Measurements from ENCODE around the gene AP2B1. TPM values are rescaled to one million over a fixed set of nuclear protein-coding genes. Genes with fewer than 3 reads are reported as not detected.
"Not testable (repeated sequence)": the region's sequence is repeated elsewhere in the genome, so short reads cannot be mapped to it uniquely, and the experiment has no call there.

Gene AP2B1
- total RNA-seq, 1 donor from 2014 or later = 216 TPM

DNA sequence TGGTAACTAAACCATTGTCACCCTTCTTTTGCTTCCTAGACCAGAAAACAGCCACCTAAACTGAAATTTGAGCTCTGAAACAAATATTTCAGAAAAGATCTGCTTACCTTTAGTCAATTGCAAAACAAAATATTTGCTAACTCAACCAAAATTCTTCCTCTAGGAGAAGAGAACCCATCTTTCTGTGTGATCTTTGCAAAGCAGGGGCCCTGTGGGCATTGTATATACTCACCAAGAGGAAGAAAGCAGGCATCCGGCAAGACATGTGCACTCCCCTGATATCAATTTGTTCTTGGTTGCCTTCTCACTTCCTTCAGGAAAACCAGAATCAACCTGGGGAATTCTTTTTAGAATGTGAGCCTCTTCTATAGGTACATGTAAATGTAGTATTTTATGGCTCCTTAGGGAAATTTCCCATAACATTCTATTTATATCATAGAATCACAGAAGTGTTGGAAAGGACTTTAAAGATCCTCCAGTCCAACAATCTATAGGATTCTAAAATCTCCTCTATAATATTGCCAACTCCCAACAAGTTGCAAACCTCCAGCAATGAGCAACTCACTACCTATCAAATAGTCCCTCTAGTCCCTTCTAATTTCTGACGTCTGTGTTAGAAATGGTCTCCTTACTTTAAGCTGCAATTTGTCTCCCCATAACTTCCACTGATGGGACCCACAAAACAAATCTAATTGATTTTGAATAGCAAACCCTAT is 27.5 kb upstream of the AP2B1 start:
- Mint-ChIP-seq H3K4me1 (no peaks in the 10 kb centered on the region), H3K36me3 (ENCODE audit: low read depth) (no peaks in the 10 kb centered on the region), H3K27ac (ENCODE audit: unreplicated experiment) (no peak overlapping the region), H3K9me3 (no peaks in the 10 kb centered on the region), H3K4me3 (no peak overlapping the region), H3K27me3 (ENCODE audit: low read depth) (peaks cover 70% of the 10 kb centered on the region)
- DNase-seq (ENCODE audit: low read depth, low spot score) = no peak
- TF ChIP-seq, protein P1, sequence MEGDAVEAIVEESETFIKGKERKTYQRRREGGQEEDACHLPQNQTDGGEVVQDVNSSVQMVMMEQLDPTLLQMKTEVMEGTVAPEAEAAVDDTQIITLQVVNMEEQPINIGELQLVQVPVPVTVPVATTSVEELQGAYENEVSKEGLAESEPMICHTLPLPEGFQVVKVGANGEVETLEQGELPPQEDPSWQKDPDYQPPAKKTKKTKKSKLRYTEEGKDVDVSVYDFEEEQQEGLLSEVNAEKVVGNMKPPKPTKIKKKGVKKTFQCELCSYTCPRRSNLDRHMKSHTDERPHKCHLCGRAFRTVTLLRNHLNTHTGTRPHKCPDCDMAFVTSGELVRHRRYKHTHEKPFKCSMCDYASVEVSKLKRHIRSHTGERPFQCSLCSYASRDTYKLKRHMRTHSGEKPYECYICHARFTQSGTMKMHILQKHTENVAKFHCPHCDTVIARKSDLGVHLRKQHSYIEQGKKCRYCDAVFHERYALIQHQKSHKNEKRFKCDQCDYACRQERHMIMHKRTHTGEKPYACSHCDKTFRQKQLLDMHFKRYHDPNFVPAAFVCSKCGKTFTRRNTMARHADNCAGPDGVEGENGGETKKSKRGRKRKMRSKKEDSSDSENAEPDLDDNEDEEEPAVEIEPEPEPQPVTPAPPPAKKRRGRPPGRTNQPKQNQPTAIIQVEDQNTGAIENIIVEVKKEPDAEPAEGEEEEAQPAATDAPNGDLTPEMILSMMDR (conservative IDR thresholded peaks at IDR 0.05) = no peak

- no peak within 1 kb of the TSS for H3K27ac Mint-ChIP-seq (ENCODE audit: unreplicated experiment)
- H3K27me3 Mint-ChIP-seq (ENCODE audit: low read depth) = peaks cover 73% of the 10 kb centered on the region
- H3K4me1 Mint-ChIP-seq = no peaks in the 10 kb centered on the region
- no peaks in the 10 kb centered on the region for H3K36me3 Mint-ChIP-seq (ENCODE audit: low read depth)
- DNase-seq (ENCODE audit: low read depth, low spot score) = no peak
- no peaks in the 10 kb centered on the region for H3K9me3 Mint-ChIP-seq
- TF ChIP-seq, protein P1 (conservative IDR thresholded peaks at IDR 0.05) = no peak
- H3K4me3 Mint-ChIP-seq = no peak within 1 kb of the TSS
Measured at GRCh38 chr17:35560703-35561102, 26.4 kb upstream of the AP2B1 start, which contains the start of gene SLFN14. Gene SLFN14, minus strand, starts transcription at chr17:35560819. Its CDS starts 2,757 bp downstream, at chr17:35558062.

DNA sequence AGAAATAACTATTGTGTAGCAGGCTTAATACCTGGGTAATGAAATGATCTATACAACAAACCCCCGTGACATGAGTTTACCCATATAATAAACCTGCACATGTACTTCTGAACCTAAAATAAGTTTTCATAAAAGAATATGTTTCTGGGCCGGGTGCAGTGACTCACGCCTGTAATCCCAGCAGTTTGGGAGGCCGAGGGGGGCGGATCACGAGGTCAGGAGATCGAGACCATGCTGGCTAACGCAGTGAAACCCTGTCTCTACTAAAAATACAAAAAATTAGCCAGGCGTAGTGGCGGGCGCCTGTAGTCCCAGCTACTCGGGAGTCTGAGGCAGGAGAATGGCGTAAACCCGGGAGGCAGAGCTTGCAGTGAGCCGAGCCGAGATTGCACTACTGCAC is 23.9 kb upstream of the AP2B1 start:
- H3K4me3 Mint-ChIP-seq; H3K27ac Mint-ChIP-seq (ENCODE audit: unreplicated experiment); H3K4me1 Mint-ChIP-seq; DNase-seq (ENCODE audit: low read depth, low spot score); H3K36me3 Mint-ChIP-seq (ENCODE audit: low read depth); H3K9me3 Mint-ChIP-seq: not testable (repeated sequence)
- peaks cover 72% of the 10 kb centered on the region for H3K27me3 Mint-ChIP-seq (ENCODE audit: low read depth)

DNA sequence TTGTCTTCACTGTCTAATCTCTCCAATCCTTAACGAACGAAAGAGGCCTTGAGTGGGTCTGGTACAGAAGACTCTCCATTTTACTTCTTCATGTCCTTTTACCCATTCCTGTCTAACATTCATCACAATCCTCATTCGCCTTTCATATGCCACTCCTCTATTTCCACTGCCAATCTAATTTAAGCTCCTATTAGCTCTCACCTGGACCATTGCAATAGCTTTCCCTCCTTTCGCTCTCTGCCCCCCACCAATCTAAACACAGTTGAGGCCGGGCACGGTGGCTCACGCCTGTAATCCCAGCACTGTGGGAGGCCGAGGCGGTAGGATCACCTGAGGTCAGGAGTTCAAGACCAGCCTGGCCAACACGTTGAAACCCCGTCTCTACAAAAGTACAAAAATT is 20.2 kb upstream of the AP2B1 start:
- Mint-ChIP-seq H3K27ac (ENCODE audit: unreplicated experiment) (no peak overlapping the region), H3K9me3 (no peaks in the 10 kb centered on the region), H3K27me3 (ENCODE audit: low read depth) (peaks cover 47% of the 10 kb centered on the region), H3K4me1 (peaks cover 29% of the 10 kb centered on the region), H3K4me3 (peak overlapping the region; percentile 95), H3K36me3 (ENCODE audit: low read depth) (no peaks in the 10 kb centered on the region)
- TF ChIP-seq, protein P1 (conservative IDR thresholded peaks at IDR 0.05) = no peak
- DNase-seq (ENCODE audit: low read depth, low spot score) = no peak

DNA sequence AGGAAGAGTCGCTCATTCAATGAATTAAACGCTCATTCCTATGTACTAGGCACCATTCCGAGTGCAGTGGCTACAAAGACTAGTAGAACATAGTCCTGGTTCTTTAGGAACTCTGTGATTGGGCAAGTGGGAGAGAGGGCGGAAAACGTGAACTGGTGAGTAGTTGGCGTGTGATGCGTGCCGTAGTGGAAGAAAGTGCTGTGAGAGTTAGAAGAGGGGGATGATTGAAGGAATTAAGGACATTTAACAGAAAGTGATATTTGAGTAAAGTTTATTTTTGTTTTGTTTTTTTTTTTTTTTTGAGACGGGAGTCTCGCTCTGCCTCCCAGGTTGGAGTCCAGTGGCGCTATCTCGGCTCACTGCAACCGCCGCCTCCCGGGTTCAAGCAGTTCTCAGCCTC is 18.6 kb upstream of the AP2B1 start:
- TF ChIP-seq, protein P1 (conservative IDR thresholded peaks at IDR 0.05) = no peak
- Mint-ChIP-seq H3K27me3 (ENCODE audit: low read depth) (peaks cover 41% of the 10 kb centered on the region), H3K36me3 (ENCODE audit: low read depth) (no peaks in the 10 kb centered on the region), H3K4me1 (peaks cover 29% of the 10 kb centered on the region), H3K4me3 (peak overlapping the region; percentile 95), H3K27ac (ENCODE audit: unreplicated experiment) (no peak overlapping the region), H3K9me3 (no peaks in the 10 kb centered on the region)
- DNase-seq (ENCODE audit: low read depth, low spot score) = no peak

- TF ChIP-seq, protein P1 (conservative IDR thresholded peaks at IDR 0.05) = no peak
Measured at GRCh38 chr17:35569405-35569804, 17.7 kb upstream of the AP2B1 start.

More at GRCh38 chr17:35569405-35569804, 17.7 kb upstream of the AP2B1 start:
- H3K9me3 Mint-ChIP-seq = no peaks in the 10 kb centered on the region
- peak overlapping the region; percentile 72 for H3K4me3 Mint-ChIP-seq
- DNase-seq (ENCODE audit: low read depth, low spot score) = no peak
- H3K4me1 Mint-ChIP-seq = peaks cover 29% of the 10 kb centered on the region
- H3K27me3 Mint-ChIP-seq (ENCODE audit: low read depth) = peaks cover 32% of the 10 kb centered on the region
- no peaks in the 10 kb centered on the region for H3K36me3 Mint-ChIP-seq (ENCODE audit: low read depth)
- no peak overlapping the region for H3K27ac Mint-ChIP-seq (ENCODE audit: unreplicated experiment)
